ENCODE measurements around the gene ST3GAL6.
A peak's percentile ranks its signal among the peaks of the same experiment; 100 is the strongest.

ST3GAL6 gene

DNA sequence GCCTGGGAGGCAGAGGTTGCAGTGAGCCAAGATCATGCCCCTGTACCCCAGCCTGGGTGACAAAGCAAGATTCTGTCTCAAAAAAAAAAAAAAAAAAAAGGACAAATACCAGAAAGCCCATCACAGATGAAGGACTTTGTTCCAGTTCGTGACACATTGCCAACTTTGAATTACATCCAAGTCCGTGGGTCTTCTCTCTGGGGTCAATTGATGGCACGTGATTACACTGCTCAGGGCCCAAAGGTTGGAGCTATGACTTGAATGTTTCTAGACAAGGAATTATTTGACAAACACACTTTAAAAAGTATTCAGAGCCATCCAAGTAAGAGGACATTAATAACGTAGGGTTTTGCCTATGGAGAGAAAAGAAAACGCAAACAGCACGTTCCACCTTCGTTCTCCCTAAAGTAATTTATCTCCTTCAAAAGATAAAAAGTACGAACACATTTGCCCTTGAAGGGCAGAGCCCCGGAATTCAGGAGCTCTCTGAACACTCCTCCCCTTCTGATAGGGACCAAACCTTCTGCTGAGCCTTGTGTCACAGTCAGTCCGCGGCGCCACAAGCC is 31.3 kb upstream of the ST3GAL6 start:
- Histone ChIP-seq H3K9ac (ENCODE audit: low read depth, low read length, poor library complexity) (peak overlapping the region; percentile 87), H3K4me3 (ENCODE audit: low read length in 2 of 2) (peak overlapping the region; percentile 61 to 90), H3K18ac (ENCODE audit: low read length) (peak overlapping the region; percentile 97), H3K36me3 (replicated peaks in 1 of 2; ENCODE audit: control insufficient read depth in 2 of 2, insufficient read depth in 2 of 2, low read length in 2 of 2) (no peaks in the 10 kb centered on the region), H3K14ac (ENCODE audit: low read length) (no peak overlapping the region), H3K27me3 (ENCODE audit: control insufficient read depth in 3 of 3, insufficient read depth in 3 of 3, low read depth in 1 of 3, low read length in 3 of 3) (peaks cover 0 to 2% (median 0%) of the 10 kb centered on the region in 3 experiments), H2BK120ac (ENCODE audit: low read depth, low read length) (no peak overlapping the region), H3K4me2 (ENCODE audit: insufficient read depth, low read length, poor library complexity, severe bottlenecking) (peak overlapping the region; percentile 85), H2BK5ac (ENCODE audit: low read length) (no peak overlapping the region), H3K79me1 (ENCODE audit: low read depth, low read length) (no peaks in the 10 kb centered on the region), H3K27ac (replicated peaks; ENCODE audit: low read length) (no peak overlapping the region), H4K91ac (ENCODE audit: low read depth, low read length, poor library complexity) (no peak overlapping the region), H3K23ac (ENCODE audit: low read depth, low read length, poor library complexity) (no peak overlapping the region), H2AFZ (ENCODE audit: low read length) (peak overlapping the region; percentile 99), H3K4me1 (ENCODE audit: control insufficient read depth in 2 of 2, insufficient read depth in 1 of 2, low read depth in 1 of 2, low read length in 2 of 2) (peaks cover 2 to 4% of the 10 kb centered on the region in 2 donors), H2AK5ac (ENCODE audit: low read depth, low read length) (no peak overlapping the region), H2BK12ac (ENCODE audit: low read length) (no peak overlapping the region), H4K8ac (ENCODE audit: low read depth, low read length) (no peak overlapping the region), H3K9me3 (replicated peaks in 1 of 2; ENCODE audit: control insufficient read depth in 2 of 2, insufficient read depth in 1 of 2, low read depth in 1 of 2, low read length in 2 of 2) (no peaks in the 10 kb centered on the region), H3K4ac (ENCODE audit: low read length) (no peak overlapping the region), H2BK15ac (ENCODE audit: low read length) (no peak overlapping the region)
- WGBS, 2 donors (ENCODE audit: extremely low coverage in 2 of 2, insufficient read length in 2 of 2, insufficient replicate concordance in 1 of 2) = no CpG with 5 or more reads among the region's 12 CpGs
- DNase-seq (ENCODE audit: low spot score) = peak; percentile 2

DNA sequence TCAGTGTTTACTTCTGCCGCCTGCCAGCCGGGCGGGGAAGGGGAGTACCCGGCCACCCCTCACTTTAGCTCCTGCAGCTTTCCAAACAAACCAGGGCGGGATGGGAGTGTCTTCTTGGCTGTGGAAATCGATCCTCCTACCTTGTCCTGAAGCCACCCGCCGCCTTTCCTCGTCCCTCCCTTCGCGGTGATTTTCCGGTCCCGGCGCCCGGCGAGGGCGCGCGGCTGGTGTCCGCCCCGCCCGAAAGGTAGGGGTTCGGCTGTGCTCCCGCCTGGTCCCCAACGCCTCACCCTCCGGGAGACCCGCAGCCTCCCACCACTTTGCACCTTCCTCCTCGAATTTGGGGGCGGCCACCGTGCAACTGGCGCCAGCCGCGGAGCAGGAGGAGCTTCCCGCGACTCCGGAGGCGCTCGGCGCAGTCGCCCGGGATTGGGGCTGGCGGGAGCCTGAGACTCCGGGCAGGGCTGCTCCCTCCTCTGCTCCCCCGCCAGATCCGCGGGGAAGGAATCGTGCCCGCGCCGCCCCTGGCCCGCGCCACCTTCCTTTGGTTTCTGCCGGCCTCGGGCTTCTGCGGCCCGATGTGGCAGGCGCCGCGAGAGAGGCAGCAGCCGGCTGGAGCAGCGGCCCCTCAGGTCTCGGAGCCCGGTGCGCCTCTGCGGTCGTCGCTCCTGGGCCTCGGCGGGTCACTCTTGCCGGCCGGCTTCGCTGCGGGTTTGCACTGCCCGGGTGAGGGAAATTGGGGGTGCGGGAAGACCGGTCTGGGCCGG is 30.7 kb upstream of the ST3GAL6 start:
- Histone ChIP-seq H2AK5ac (ENCODE audit: low read depth, low read length) (no peak overlapping the region), H3K18ac (ENCODE audit: low read length) (peak overlapping the region; percentile 97), H3K4me2 (ENCODE audit: insufficient read depth, low read length, poor library complexity, severe bottlenecking) (peak overlapping the region; percentile 85), H3K4ac (ENCODE audit: low read length) (no peak overlapping the region), H3K36me3 (replicated peaks in 1 of 2; ENCODE audit: control insufficient read depth in 2 of 2, insufficient read depth in 2 of 2, low read length in 2 of 2) (no peaks in the 10 kb centered on the region), H3K23ac (ENCODE audit: low read depth, low read length, poor library complexity) (peak overlapping the region; percentile 90), H4K8ac (ENCODE audit: low read depth, low read length) (peak overlapping the region; percentile 24), H2BK5ac (ENCODE audit: low read length) (no peak overlapping the region), H2BK12ac (ENCODE audit: low read length) (no peak overlapping the region), H3K79me1 (ENCODE audit: low read depth, low read length) (no peaks in the 10 kb centered on the region), H4K91ac (ENCODE audit: low read depth, low read length, poor library complexity) (no peak overlapping the region), H2AFZ (ENCODE audit: low read length) (peak overlapping the region; percentile 99), H3K4me1 (ENCODE audit: control insufficient read depth in 2 of 2, insufficient read depth in 1 of 2, low read depth in 1 of 2, low read length in 2 of 2) (peaks cover 2 to 4% of the 10 kb centered on the region in 2 donors), H3K27ac (replicated peaks; ENCODE audit: low read length) (peak overlapping the region; percentile 61), H3K4me3 (ENCODE audit: low read length in 2 of 2) (peak overlapping the region; percentile 61 to 90), H3K27me3 (ENCODE audit: control insufficient read depth in 3 of 3, insufficient read depth in 3 of 3, low read depth in 1 of 3, low read length in 3 of 3) (peaks cover 0 to 2% (median 0%) of the 10 kb centered on the region in 3 experiments), H3K14ac (ENCODE audit: low read length) (peak overlapping the region; percentile 73), H3K9ac (ENCODE audit: low read depth, low read length, poor library complexity) (peak overlapping the region; percentile 87), H3K9me3 (replicated peaks in 1 of 2; ENCODE audit: control insufficient read depth in 2 of 2, insufficient read depth in 1 of 2, low read depth in 1 of 2, low read length in 2 of 2) (no peaks in the 10 kb centered on the region), H2BK120ac (ENCODE audit: low read depth, low read length) (no peak overlapping the region), H2BK15ac (ENCODE audit: low read length) (peak overlapping the region; percentile 65)
- no CpG with 5 or more reads among the region's 77 CpGs for WGBS, 2 donors (ENCODE audit: extremely low coverage in 2 of 2, insufficient read length in 2 of 2, insufficient replicate concordance in 1 of 2)
- DNase-seq (ENCODE audit: low spot score) = peak; percentile 56

DNA sequence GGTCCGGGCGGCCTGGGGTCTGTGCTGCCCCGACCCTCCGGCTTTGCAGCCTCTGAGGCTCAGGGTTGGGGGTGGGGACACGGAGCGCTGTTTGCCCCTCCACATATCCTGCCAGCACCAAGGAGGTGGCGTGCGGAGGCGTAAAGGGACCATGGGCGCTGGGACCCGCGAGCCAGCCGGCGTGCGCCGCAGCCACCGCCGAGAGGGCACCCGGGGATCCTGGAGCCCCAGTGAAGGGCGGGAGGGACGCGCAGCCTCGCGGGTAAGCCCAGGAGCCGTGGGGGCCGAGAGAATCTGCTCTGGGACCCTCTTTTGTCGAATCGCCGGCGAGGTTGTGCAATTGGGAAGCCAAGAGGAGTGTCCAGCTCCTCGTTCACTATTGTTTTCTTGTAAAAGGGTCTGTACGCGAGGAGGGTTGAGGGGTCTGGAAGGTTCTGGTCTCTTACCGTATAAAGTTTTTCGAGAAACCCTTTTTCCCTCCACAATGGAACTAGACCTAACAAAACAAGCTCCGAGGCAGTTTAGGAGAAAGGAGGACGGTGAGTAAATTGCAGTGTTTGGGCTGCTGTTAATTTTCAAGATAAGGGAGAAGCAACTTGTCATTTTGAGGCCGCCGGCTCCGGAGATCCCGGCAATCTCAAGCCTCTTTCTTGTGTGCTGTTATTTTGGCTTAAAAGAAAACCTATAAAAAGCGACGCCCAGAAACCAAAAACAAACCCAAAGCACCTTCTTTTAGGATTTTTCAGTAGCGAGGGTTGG is 29.9 kb upstream of the ST3GAL6 start:
- no peak overlapping the region for H2BK5ac ChIP-seq (ENCODE audit: low read length)
- no peak overlapping the region for H3K4ac ChIP-seq (ENCODE audit: low read length)
- H3K79me1 ChIP-seq (ENCODE audit: low read depth, low read length) = no peaks in the 10 kb centered on the region
- no peak overlapping the region for H2BK120ac ChIP-seq (ENCODE audit: low read depth, low read length)
- DNase-seq (ENCODE audit: low spot score) = peak; percentile 48
- H3K27ac ChIP-seq (replicated peaks; ENCODE audit: low read length) = peak overlapping the region; percentile 61
- H3K18ac ChIP-seq (ENCODE audit: low read length) = peak overlapping the region; percentile 97
- H3K4me1 ChIP-seq (ENCODE audit: control insufficient read depth in 2 of 2, insufficient read depth in 1 of 2, low read depth in 1 of 2, low read length in 2 of 2) = peaks cover 2 to 4% of the 10 kb centered on the region in 2 donors
- H4K91ac ChIP-seq (ENCODE audit: low read depth, low read length, poor library complexity) = no peak overlapping the region
- H3K9me3 ChIP-seq (replicated peaks in 1 of 2; ENCODE audit: control insufficient read depth in 2 of 2, insufficient read depth in 1 of 2, low read depth in 1 of 2, low read length in 2 of 2) = no peaks in the 10 kb centered on the region
- H4K8ac ChIP-seq (ENCODE audit: low read depth, low read length) = no peak overlapping the region
- WGBS, 2 donors (ENCODE audit: extremely low coverage in 2 of 2, insufficient read length in 2 of 2, insufficient replicate concordance in 1 of 2) = no CpG with 5 or more reads among the region's 44 CpGs
- peak overlapping the region; percentile 99 for H2AFZ ChIP-seq (ENCODE audit: low read length)
- peak overlapping the region; percentile 90 for H3K23ac ChIP-seq (ENCODE audit: low read depth, low read length, poor library complexity)
- peak overlapping the region; percentile 65 for H2BK15ac ChIP-seq (ENCODE audit: low read length)
- no peak overlapping the region for H2BK12ac ChIP-seq (ENCODE audit: low read length)
- H3K14ac ChIP-seq (ENCODE audit: low read length) = peak overlapping the region; percentile 73
- H3K9ac ChIP-seq (ENCODE audit: low read depth, low read length, poor library complexity) = peak overlapping the region; percentile 87
- H3K27me3 ChIP-seq (ENCODE audit: control insufficient read depth in 3 of 3, insufficient read depth in 3 of 3, low read depth in 1 of 3, low read length in 3 of 3) = peaks cover 0 to 2% (median 0%) of the 10 kb centered on the region in 3 experiments
- H2AK5ac ChIP-seq (ENCODE audit: low read depth, low read length) = no peak overlapping the region
- peak overlapping the region; percentile 61 to 90 for H3K4me3 ChIP-seq (ENCODE audit: low read length in 2 of 2)
- H3K4me2 ChIP-seq (ENCODE audit: insufficient read depth, low read length, poor library complexity, severe bottlenecking) = peak overlapping the region; percentile 85
- no peaks in the 10 kb centered on the region for H3K36me3 ChIP-seq (replicated peaks in 1 of 2; ENCODE audit: control insufficient read depth in 2 of 2, insufficient read depth in 2 of 2, low read length in 2 of 2)

Data from neuronal stem cell (in vitro differentiated cells).